Adipocyte (in vitro differentiated cells): ENCODE data around the gene U2AF1L4.

Experiments used
- DNase-seq: peaks from one replicate; pipeline ENCODE4 v3.0.0-alpha.2; 2015; ENCODE audit warnings: low read depth
- H3K27me3 ChIP-seq: replicated peaks from 2 replicates; pipeline ENCODE4 v1.7.0; 2013; ENCODE audit warnings: mild to moderate bottlenecking, low read length, moderate library complexity; ENCODE audit not compliant: control insufficient read depth, insufficient read depth
- H3K36me3 ChIP-seq: 2 replicates; pipeline ENCODE4 v1.7.0; 2013; ENCODE audit warnings: low read length, mild to moderate bottlenecking, moderate library complexity; ENCODE audit not compliant: control insufficient read depth, insufficient read depth, severe bottlenecking
- H3K4me1 ChIP-seq: 2 replicates; pipeline ENCODE4 v1.7.0; 2013; ENCODE audit warnings: mild to moderate bottlenecking, low read length, moderate library complexity; ENCODE audit not compliant: control insufficient read depth, insufficient read depth
- H3K4me3 ChIP-seq: 2 replicates; pipeline ENCODE4 v1.7.0; 2013; ENCODE audit warnings: mild to moderate bottlenecking, low read length, moderate library complexity
- H3K9ac ChIP-seq: 2 replicates; pipeline ENCODE4 v1.7.0; 2013; ENCODE audit warnings: mild to moderate bottlenecking, low read length, moderate library complexity
- H3K9me3 ChIP-seq: 2 replicates; pipeline ENCODE4 v1.7.0; 2013; ENCODE audit warnings: mild to moderate bottlenecking, low read length, moderate library complexity; ENCODE audit not compliant: control insufficient read depth

Gene U2AF1L4

GRCh38 chr19:35710784-35711723, 34.2 kb downstream of the U2AF1L4 start:
- no peaks in the 10 kb centered on the region for H3K9me3 ChIP-seq
- no peaks in the 10 kb centered on the region for H3K27me3 ChIP-seq
- H3K4me3 ChIP-seq: no peak overlapping the region
- H3K9ac ChIP-seq: no peak overlapping the region
- H3K36me3 ChIP-seq: no peaks in the 10 kb centered on the region
- peaks cover 10% of the 10 kb centered on the region for H3K4me1 ChIP-seq
- DNase-seq: no peak

GRCh38 chr19:35708391-35708790, 36.8 kb downstream of the U2AF1L4 start:
- Histone ChIP-seq H3K9ac (no peak overlapping the region), H3K9me3 (no peaks in the 10 kb centered on the region), H3K4me3 (no peak overlapping the region), H3K36me3 (no peaks in the 10 kb centered on the region), H3K27me3 (no peaks in the 10 kb centered on the region), H3K4me1 (peaks cover 2% of the 10 kb centered on the region)
- DNase-seq: no peak

GRCh38 chr19:35704218-35704617, 41.0 kb downstream of the U2AF1L4 start, which contains the start of gene ZBTB32:
TSS of gene ZBTB32 (plus strand) at chr19:35704558. CDS start at chr19:35714627, 10,069 bp downstream.
- no peaks in the 10 kb centered on the region for H3K36me3 ChIP-seq
- no peak within 1 kb of the TSS for H3K9ac ChIP-seq
- H3K4me3 ChIP-seq: no peak within 1 kb of the TSS
- no peaks in the 10 kb centered on the region for H3K9me3 ChIP-seq
- H3K27me3 ChIP-seq: no peaks in the 10 kb centered on the region
- DNase-seq: peak; percentile 39
- H3K4me1 ChIP-seq: peaks cover 3% of the 10 kb centered on the region

- H3K4me1 ChIP-seq: peaks cover 3% of the 10 kb centered on the region
- no peak overlapping the region for H3K9ac ChIP-seq
- H3K27me3 ChIP-seq: no peaks in the 10 kb centered on the region
- no peak for DNase-seq
- no peak overlapping the region for H3K4me3 ChIP-seq
- H3K36me3 ChIP-seq: no peaks in the 10 kb centered on the region
- no peaks in the 10 kb centered on the region for H3K9me3 ChIP-seq
Measured at GRCh38 chr19:35703343-35703742, 41.9 kb downstream of the U2AF1L4 start.

GRCh38 chr19:35702223-35703012, 42.8 kb downstream of the U2AF1L4 start:
- Histone ChIP-seq H3K36me3 (no peaks in the 10 kb centered on the region), H3K9ac (peak overlapping the region; percentile 75), H3K9me3 (no peaks in the 10 kb centered on the region), H3K4me1 (peaks cover 3% of the 10 kb centered on the region), H3K27me3 (no peaks in the 10 kb centered on the region), H3K4me3 (peak overlapping the region; percentile 91)
- DNase-seq: peak; percentile 99

- H3K4me3 ChIP-seq: no peak overlapping the region
- no peak for DNase-seq
Measured at GRCh38 chr19:35696835-35697234, 48.4 kb downstream of the U2AF1L4 start.

GRCh38 chr19:35695895-35696422, 49.3 kb downstream of the U2AF1L4 start:
- H3K4me3 ChIP-seq: no peak overlapping the region
- no peaks in the 10 kb centered on the region for H3K36me3 ChIP-seq
- no peak overlapping the region for H3K9ac ChIP-seq
- no peaks in the 10 kb centered on the region for H3K9me3 ChIP-seq
- H3K27me3 ChIP-seq: no peaks in the 10 kb centered on the region
- no peaks in the 10 kb centered on the region for H3K4me1 ChIP-seq
- no peak for DNase-seq

More at GRCh38 chr19:35696835-35697234, 48.4 kb downstream of the U2AF1L4 start:
- Histone ChIP-seq H3K9me3 (no peaks in the 10 kb centered on the region), H3K36me3 (no peaks in the 10 kb centered on the region), H3K9ac (no peak overlapping the region), H3K27me3 (no peaks in the 10 kb centered on the region), H3K4me1 (no peaks in the 10 kb centered on the region)

GRCh38 chr19:35693835-35694599, 51.2 kb downstream of the U2AF1L4 start:
- DNase-seq: peak; percentile 93
- no peaks in the 10 kb centered on the region for H3K27me3 ChIP-seq
- peaks cover 11% of the 10 kb centered on the region for H3K4me1 ChIP-seq
- H3K9ac ChIP-seq: no peak overlapping the region
- no peak overlapping the region for H3K4me3 ChIP-seq
- no peaks in the 10 kb centered on the region for H3K36me3 ChIP-seq
- H3K9me3 ChIP-seq: no peaks in the 10 kb centered on the region

GRCh38 chr19:35693422-35693821, 51.8 kb downstream of the U2AF1L4 start:
- Histone ChIP-seq H3K9ac (no peak overlapping the region), H3K4me3 (no peak overlapping the region), H3K9me3 (no peaks in the 10 kb centered on the region), H3K36me3 (no peaks in the 10 kb centered on the region), H3K27me3 (no peaks in the 10 kb centered on the region), H3K4me1 (peaks cover 11% of the 10 kb centered on the region)
- no peak for DNase-seq
